Measurements from ENCODE around the gene TIPRL. TPM values are rescaled to one million over a fixed set of nuclear protein-coding genes. Genes with fewer than 3 reads are reported as not detected.
"Not testable (repeated sequence)": the region's sequence is repeated elsewhere in the genome, so short reads cannot be mapped to it uniquely, and the experiment has no call there.

The TIPRL gene
- total and polyA plus RNA-seq, 2 experiments from 2014 or later = 26.7 to 44.0 TPM

DNA sequence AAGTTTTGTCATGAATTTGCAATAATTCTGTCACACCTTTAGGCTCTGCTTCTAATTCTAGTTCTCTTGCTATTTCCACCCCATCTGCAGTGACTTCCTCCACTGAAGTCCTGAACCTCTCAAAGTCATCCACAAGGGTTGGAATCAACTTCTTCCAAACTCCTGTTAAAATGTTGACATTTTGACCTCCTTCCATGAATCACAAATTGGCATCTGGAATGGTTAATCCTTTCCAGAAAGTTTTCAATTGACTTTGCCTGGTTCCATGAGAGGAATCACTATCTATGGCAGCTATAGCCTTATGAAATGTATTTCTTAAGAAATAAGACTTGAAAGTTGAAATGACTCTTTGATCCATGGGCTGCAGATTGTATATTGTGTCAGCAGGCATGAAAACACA is 27.3 kb downstream of the TIPRL start:
- no peak for DNase-seq (ENCODE audit: low read depth in 1 of 2, low spot score in 1 of 2)
- Histone ChIP-seq H3K36me3 (peaks cover 2% of the 10 kb centered on the region), H3K4me1 (ENCODE audit: low read depth) (no peaks in the 10 kb centered on the region), H3K27ac (no peak overlapping the region), H3K4me3 (no peak overlapping the region), H3K9me3 (ENCODE audit: low read depth) (no peaks in the 10 kb centered on the region), H3K27me3 (no peaks in the 10 kb centered on the region)
- TF ChIP-seq, protein P1, sequence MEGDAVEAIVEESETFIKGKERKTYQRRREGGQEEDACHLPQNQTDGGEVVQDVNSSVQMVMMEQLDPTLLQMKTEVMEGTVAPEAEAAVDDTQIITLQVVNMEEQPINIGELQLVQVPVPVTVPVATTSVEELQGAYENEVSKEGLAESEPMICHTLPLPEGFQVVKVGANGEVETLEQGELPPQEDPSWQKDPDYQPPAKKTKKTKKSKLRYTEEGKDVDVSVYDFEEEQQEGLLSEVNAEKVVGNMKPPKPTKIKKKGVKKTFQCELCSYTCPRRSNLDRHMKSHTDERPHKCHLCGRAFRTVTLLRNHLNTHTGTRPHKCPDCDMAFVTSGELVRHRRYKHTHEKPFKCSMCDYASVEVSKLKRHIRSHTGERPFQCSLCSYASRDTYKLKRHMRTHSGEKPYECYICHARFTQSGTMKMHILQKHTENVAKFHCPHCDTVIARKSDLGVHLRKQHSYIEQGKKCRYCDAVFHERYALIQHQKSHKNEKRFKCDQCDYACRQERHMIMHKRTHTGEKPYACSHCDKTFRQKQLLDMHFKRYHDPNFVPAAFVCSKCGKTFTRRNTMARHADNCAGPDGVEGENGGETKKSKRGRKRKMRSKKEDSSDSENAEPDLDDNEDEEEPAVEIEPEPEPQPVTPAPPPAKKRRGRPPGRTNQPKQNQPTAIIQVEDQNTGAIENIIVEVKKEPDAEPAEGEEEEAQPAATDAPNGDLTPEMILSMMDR (IDR thresholded peaks at IDR 0.05; ENCODE audit: low read depth, low read length) = no peak

DNA sequence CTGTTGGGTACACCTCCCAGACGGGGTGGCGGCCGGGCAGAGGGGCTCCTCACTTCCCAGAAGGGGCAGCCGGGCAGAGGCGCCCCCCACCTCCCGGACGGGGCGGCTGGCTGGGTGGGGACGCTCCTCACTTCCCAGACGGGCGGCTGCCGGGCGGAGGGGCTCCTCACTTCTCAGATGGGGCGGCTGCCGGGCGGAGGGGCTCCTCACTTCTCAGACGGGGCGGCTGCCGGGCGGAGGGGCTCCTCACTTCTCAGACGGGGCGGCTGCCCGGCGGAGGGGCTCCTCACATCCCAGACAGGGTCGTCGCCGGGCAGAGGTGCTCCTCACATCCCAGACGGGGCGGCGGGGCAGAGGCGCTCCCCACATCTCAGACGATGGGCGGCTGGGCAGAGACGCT is 28.9 kb downstream of the TIPRL start:
- H3K36me3 ChIP-seq; DNase-seq (ENCODE audit: low read depth in 1 of 2, low spot score in 1 of 2); H3K4me3 ChIP-seq; H3K4me1 ChIP-seq (ENCODE audit: low read depth); H3K9me3 ChIP-seq (ENCODE audit: low read depth); H3K27ac ChIP-seq; H3K27me3 ChIP-seq: not testable (repeated sequence)

DNA sequence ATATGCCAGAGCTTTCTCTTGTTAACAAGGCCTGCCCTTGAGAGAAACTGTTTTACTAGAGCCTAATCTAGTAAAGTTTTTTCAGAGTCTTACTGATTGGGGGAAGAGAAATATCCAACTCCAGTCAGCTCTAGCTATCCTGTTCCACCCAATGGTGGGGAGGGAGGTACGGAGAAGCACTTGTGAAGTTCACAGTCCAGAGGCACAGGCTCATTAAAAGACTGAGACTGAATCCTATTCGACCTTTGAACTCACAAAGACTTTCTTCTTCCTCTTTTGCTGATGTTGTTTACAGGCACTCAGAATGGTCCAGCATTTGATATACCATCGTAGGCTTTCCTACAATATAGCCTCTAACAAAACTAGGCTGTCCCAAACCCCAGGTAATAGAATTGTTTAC is 31.6 kb downstream of the TIPRL start:
- no peaks in the 10 kb centered on the region for H3K4me1 ChIP-seq (ENCODE audit: low read depth)
- DNase-seq (ENCODE audit: low read depth in 1 of 2, low spot score in 1 of 2) = no peak
- no peaks in the 10 kb centered on the region for H3K9me3 ChIP-seq (ENCODE audit: low read depth)
- H3K4me3 ChIP-seq = no peak overlapping the region
- H3K27me3 ChIP-seq = no peaks in the 10 kb centered on the region
- no peak overlapping the region for H3K27ac ChIP-seq
- no peaks in the 10 kb centered on the region for H3K36me3 ChIP-seq
- TF ChIP-seq, protein P1 (IDR thresholded peaks at IDR 0.05; ENCODE audit: low read depth, low read length) = no peak

DNA sequence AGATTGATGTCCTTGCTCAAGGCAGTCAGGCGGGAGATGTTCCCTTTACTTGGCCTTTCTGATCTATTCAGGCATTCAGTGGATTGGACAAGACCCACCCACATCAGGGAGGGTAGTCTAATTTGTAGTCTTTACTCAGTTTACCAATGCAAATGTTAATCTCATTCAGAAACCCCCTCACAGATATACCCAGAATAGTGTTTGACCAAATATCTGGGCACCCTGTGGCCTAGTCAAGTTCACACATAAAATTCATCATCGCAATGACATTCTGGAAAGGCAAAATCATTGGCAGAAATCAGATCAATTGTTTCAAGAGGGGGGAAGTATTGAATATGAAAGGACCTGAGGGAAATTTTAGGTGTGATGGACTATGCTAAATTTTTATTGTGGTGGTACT is 34.6 kb downstream of the TIPRL start:
- no peaks in the 10 kb centered on the region for H3K27me3 ChIP-seq
- no peaks in the 10 kb centered on the region for H3K4me1 ChIP-seq (ENCODE audit: low read depth)
- H3K9me3 ChIP-seq (ENCODE audit: low read depth) = no peaks in the 10 kb centered on the region

DNA sequence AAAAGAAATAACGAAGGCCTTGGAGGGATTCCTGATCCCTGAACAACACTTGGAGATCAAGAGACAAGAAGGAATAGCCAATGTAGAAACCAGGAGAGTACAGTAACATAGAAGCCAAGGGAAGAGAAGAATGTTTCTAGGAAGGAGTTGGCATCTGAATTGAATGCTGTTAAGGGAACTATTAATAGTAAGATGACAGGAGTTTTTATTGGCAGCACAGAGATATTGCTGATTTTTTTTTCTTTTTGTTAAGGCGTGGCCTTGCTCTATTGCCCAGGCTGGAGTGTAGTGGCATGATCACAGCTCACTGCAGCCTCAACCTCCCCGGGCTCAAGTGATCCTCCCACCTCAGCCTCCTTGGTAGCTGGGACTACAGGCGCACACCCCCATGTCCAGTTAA is 37.4 kb downstream of the TIPRL start:
- Histone ChIP-seq H3K27ac (no peak overlapping the region), H3K4me3 (no peak overlapping the region)

More for the DNA sequence above, 34.6 kb downstream of the TIPRL start:
- TF ChIP-seq, protein P1 (IDR thresholded peaks at IDR 0.05; ENCODE audit: low read depth, low read length) = no peak
- no peak for DNase-seq (ENCODE audit: low read depth in 1 of 2, low spot score in 1 of 2)
- no peaks in the 10 kb centered on the region for H3K36me3 ChIP-seq
- no peak overlapping the region for H3K4me3 ChIP-seq
- no peak overlapping the region for H3K27ac ChIP-seq

DNA sequence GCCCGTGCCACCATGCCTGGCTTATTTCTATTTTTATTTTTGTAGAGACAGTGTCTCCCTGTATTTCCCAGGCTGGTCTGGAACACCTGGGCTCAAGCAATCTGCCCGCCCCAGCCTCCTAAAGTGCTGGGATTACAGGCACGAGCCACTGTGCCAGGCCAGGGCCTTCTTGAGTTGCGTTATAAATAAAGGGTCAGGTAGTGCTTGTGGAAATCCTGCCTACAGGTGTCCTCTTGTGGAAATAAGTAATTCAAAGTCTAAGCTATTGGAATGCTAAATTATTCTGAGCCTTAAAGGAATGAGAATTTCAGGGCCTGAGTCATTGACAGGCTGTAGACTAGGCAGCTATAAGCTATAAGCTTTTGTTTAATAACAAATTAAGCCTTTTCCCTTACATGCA is 38.9 kb downstream of the TIPRL start:
- H3K27me3 ChIP-seq = no peaks in the 10 kb centered on the region
- H3K4me3 ChIP-seq = no peak overlapping the region
- H3K4me1 ChIP-seq (ENCODE audit: low read depth) = no peaks in the 10 kb centered on the region
- TF ChIP-seq, protein P1 (IDR thresholded peaks at IDR 0.05; ENCODE audit: low read depth, low read length) = no peak
- no peak overlapping the region for H3K27ac ChIP-seq
- H3K9me3 ChIP-seq (ENCODE audit: low read depth) = no peaks in the 10 kb centered on the region
- no peak for DNase-seq (ENCODE audit: low read depth in 1 of 2, low spot score in 1 of 2)
- no peaks in the 10 kb centered on the region for H3K36me3 ChIP-seq

More for the DNA sequence above, 37.4 kb downstream of the TIPRL start:
- Histone ChIP-seq H3K4me1 (ENCODE audit: low read depth) (no peaks in the 10 kb centered on the region), H3K9me3 (ENCODE audit: low read depth) (no peaks in the 10 kb centered on the region), H3K36me3 (no peaks in the 10 kb centered on the region), H3K27me3 (no peaks in the 10 kb centered on the region)
- TF ChIP-seq, protein P1 (IDR thresholded peaks at IDR 0.05; ENCODE audit: low read depth, low read length) = no peak
- DNase-seq (ENCODE audit: low read depth in 1 of 2, low spot score in 1 of 2) = no peak

Data from cardiac muscle cell (in vitro differentiated cells and primary cell).